Measurements from ENCODE around the gene BTBD9. TPM values are rescaled to one million over a fixed set of nuclear protein-coding genes. Genes with fewer than 3 reads are reported as not detected.

BTBD9 gene
- total and polyA plus RNA-seq, 2 of the 13 experiments (the other 11 are each of a cell fraction or from before 2014, with no cell fraction given), result 1.2 to 3.0 TPM

DNA sequence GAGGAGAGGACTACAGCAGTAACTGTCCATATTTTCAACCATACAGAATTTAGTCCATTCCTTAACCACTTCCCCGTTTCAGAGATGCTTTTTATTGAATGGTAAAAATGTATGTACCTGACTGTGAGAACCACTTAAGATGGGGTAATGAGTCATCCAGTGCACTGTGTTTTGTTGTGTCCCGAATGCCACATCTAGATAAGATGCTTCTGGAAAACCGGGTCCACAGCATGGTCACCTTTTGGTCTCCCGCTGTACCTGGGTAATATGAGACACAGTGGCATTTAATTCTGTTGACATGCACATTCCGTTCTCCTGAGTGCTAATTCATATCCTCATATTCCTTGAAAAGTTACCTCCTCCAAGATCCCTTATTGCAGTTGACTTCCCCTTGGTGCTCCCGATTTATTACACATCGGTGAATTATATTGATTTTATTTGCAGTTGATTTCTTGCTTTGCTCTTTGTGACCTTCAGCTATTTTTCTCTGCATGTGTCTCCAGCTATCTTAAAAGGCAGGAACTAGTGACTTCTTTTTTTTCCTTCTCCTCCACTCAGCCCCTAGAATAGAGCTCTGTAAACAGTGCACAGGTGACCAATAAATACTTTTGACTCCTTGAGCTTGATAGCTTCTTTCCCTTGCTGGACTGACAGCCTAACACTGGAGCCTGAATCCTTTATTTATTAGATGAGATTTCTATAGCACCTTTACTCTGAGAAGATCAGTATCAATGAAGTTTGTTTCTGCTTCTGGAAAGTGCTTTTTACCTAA, 505.6 kb downstream of the BTBD9 start:
- ATAC-seq (no peak), DNase-seq (ENCODE audit: low spot score) (no peak), FAIRE-seq (no peak)
- 96% methylated on average over 7 of the region's 7 CpGs for WGBS (ENCODE audit: low lambda C conversion rate)
- Histone ChIP-seq H3K36me3 (replicated peaks in 1 of 2; ENCODE audit: control insufficient read depth in 1 of 2, insufficient read depth in 2 of 2, low read length in 2 of 2) (peaks cover 5 to 13% of the 10 kb centered on the region in 2 experiments; a peak in 4 of 5 replicates), H3K79me2 (ENCODE audit: insufficient read depth, low read length) (no peaks in the 10 kb centered on the region), H3K27ac (ENCODE audit: extremely low read length, insufficient read depth, low read length) (no peak overlapping the region), H3K4me2 (ENCODE audit: low read depth, low read length) (no peak overlapping the region), H3K27me3 (ENCODE audit: control insufficient read depth in 1 of 2, insufficient read depth in 2 of 2, low read length in 2 of 2) (no peaks in the 10 kb centered on the region), H3K4me3 (replicated peaks in 1 of 3; ENCODE audit: insufficient read depth in 1 of 3, low read depth in 2 of 3, low read length in 3 of 3) (no peak overlapping the region), H4K20me1 (ENCODE audit: insufficient read depth, low read length) (no peaks in the 10 kb centered on the region), H3K9ac (ENCODE audit: insufficient read depth, low read depth, low read length) (no peak overlapping the region), H2AFZ (ENCODE audit: low read length) (no peak overlapping the region), H3K4me1 (ENCODE audit: insufficient read depth, low read length) (no peaks in the 10 kb centered on the region), H3K9me3 (ENCODE audit: low read length) (no peaks in the 10 kb centered on the region)
- CTCF ChIA-PET (ENCODE audit: low intra/inter-chr PET ratio, low total read pairs), result no interaction called here
- no TSS peak for BruUV-seq (replicated peaks)
- intact Hi-C loops (cut with micrococcal nuclease; ENCODE audit: unreplicated experiment), result no loop called here
- in situ Hi-C loops (cut with HindIII; ENCODE audit: extremely low pct_ligation_motif_present, low pct_unique_long_range_greater_than_20kb), result no loop called here
- POLR2A ChIA-PET, result no interaction called here
- TF ChIP-seq ZNF616 (CRISPR knock-in tag; IDR thresholded peaks at IDR 0.05; ENCODE audit: low read depth) (no peak), ZNF784 (CRISPR knock-in tag; IDR thresholded peaks at IDR 0.05; ENCODE audit: borderline replicate concordance) (no peak), NFE2L1 (CRISPR knock-in tag; IDR thresholded peaks at IDR 0.05; ENCODE audit: borderline replicate concordance) (no peak), TBP (CRISPR knock-in tag; IDR thresholded peaks at IDR 0.05) (no peak), HNRNPH1 (optimal IDR thresholded peaks at IDR 0.05; ENCODE audit: low read depth, low read length) (no peak), ZNF124 (CRISPR knock-in tag; IDR thresholded peaks at IDR 0.05) (no peak), ZNF724P (CRISPR knock-in tag; IDR thresholded peaks at IDR 0.05; ENCODE audit: borderline replicate concordance) (no peak), FUBP1 (CRISPR knock-in tag; IDR thresholded peaks at IDR 0.05; ENCODE audit: borderline replicate concordance) (no peak), ZBTB38 (CRISPR knock-in tag; IDR thresholded peaks at IDR 0.05) (no peak)
